DMS 273 treated with DMSO at 0.1 percent for 48 hours (cell line): Measurements from ENCODE around the gene LPP.

Experiments used
- DNase-seq: peaks from one replicate; lab custom pipeline; 2025; lab: John Stamatoyannopoulos, UW

LPP gene

GRCh38 chr3:188557235-188557634 lies 403.3 kb downstream of the LPP start:
- no peak for DNase-seq

GRCh38 chr3:188558343-188559071 lies 404.6 kb downstream of the LPP start:
- DNase-seq = no peak

GRCh38 chr3:188559072-188559429 lies 405.1 kb downstream of the LPP start:
- DNase-seq = no peak

- DNase-seq = no peak
Measured at GRCh38 chr3:188559856-188560255, 405.9 kb downstream of the LPP start.

- DNase-seq = no peak
Measured at GRCh38 chr3:188562144-188562543, 408.2 kb downstream of the LPP start.

- no peak for DNase-seq
Measured at GRCh38 chr3:188567478-188568195, 413.7 kb downstream of the LPP start.

- DNase-seq = no peak
Measured at GRCh38 chr3:188568736-188569135, 414.8 kb downstream of the LPP start.

GRCh38 chr3:188571531-188572095 lies 417.7 kb downstream of the LPP start:
- DNase-seq = no peak

- no peak for DNase-seq
Measured at GRCh38 chr3:188573291-188573940, 419.5 kb downstream of the LPP start.

GRCh38 chr3:188573956-188574355 lies 420.0 kb downstream of the LPP start:
- DNase-seq = no peak

- no peak for DNase-seq
Measured at GRCh38 chr3:188574885-188575284, 420.9 kb downstream of the LPP start.

GRCh38 chr3:188575501-188575900 lies 421.5 kb downstream of the LPP start:
- no peak for DNase-seq

GRCh38 chr3:188577539-188577938 lies 423.6 kb downstream of the LPP start:
- DNase-seq = no peak

- DNase-seq = no peak
Measured at GRCh38 chr3:188578576-188579363, 424.8 kb downstream of the LPP start.

GRCh38 chr3:188580223-188580622 lies 426.3 kb downstream of the LPP start:
- no peak for DNase-seq

GRCh38 chr3:188580659-188581058 lies 426.7 kb downstream of the LPP start:
- DNase-seq = no peak

- no peak for DNase-seq
Measured at GRCh38 chr3:188581365-188581764, 427.4 kb downstream of the LPP start.

GRCh38 chr3:188581792-188582191 lies 427.8 kb downstream of the LPP start:
- DNase-seq = no peak

- no peak for DNase-seq
Measured at GRCh38 chr3:188583341-188584161, 429.6 kb downstream of the LPP start.

GRCh38 chr3:188584162-188584529 lies 430.2 kb downstream of the LPP start:
- no peak for DNase-seq
